Gastroesophageal sphincter (tissue), 4 donors: ENCODE measurements around the gene SYTL2. TPM values are rescaled to one million over a fixed set of nuclear protein-coding genes. Genes with fewer than 3 reads are reported as not detected.

Source experiments
- ATAC-seq: fragments of 150-250 bp; one replicate; pipeline ENCODE4 v1.9.1; 2016; ENCODE audit warnings: mild to moderate bottlenecking, moderate library complexity
- H3K27ac ChIP-seq, 4 donors: fragments of 200-600 bp; sonication (generic) in 3 of 4; 1 replicate in 3 of 4; 2 replicates in 1 of 4; pipeline ENCODE4 v1.5.1; 2016 to 2019
- H3K27me3 ChIP-seq: fragments of 200-600 bp; sonication (generic); one replicate; pipeline ENCODE4 v1.5.1; 2019
- H3K36me3 ChIP-seq, 2 donors: fragments of 200-600 bp; sonication (generic); one replicate each; pipeline ENCODE4 v1.5.1; 2019; ENCODE audit warnings: control low read depth in 1 of 2
- H3K4me1 ChIP-seq, 3 donors: fragments of 200-600 bp; sonication (generic); 1 replicate in 2 of 3; 2 replicates in 1 of 3; pipeline ENCODE4 v1.5.1; 2016 to 2019; ENCODE audit warnings: control low read depth in 2 of 3
- H3K4me3 ChIP-seq, 2 donors: fragments of 200-600 bp; sonication (generic); one replicate each; pipeline ENCODE4 v1.5.1; 2019; ENCODE audit warnings: mild to moderate bottlenecking in 1 of 2, moderate library complexity in 1 of 2
- H3K9me3 ChIP-seq, 3 donors: fragments of 200-600 bp; sonication (generic); one replicate each; pipeline ENCODE4 v1.5.1; 2017 to 2019; ENCODE audit warnings: control low read depth in 2 of 3
- EP300 ChIP-seq: sonication (generic); formaldehyde crosslinking; IDR thresholded peaks from one replicate; pipeline ENCODE4 v1.6.1; 2017; ENCODE audit warnings: antibody characterized with exemption, mild to moderate bottlenecking
- POLR2A ChIP-seq, 2 donors: fragments of 450-650 bp; IDR thresholded peaks; one replicate each; pipeline ENCODE4 v1.6.1; 2017; ENCODE audit warnings: antibody characterized with exemption in 2 of 2, mild to moderate bottlenecking in 2 of 2, moderate library complexity in 1 of 2
- POLR2AphosphoS5 ChIP-seq: sonication (generic); formaldehyde crosslinking; IDR thresholded peaks from one replicate; pipeline ENCODE4 v1.6.1; 2017; ENCODE audit warnings: antibody characterized with exemption
- WGBS, 2 donors: methylation state at CpG; one replicate each; pipeline ENCODE4 v1.1.5; 2018; ENCODE audit warnings: low coverage in 1 of 2; 5-methylcytosine and 5-hydroxymethylcytosine counted together
- total RNA-seq, 4 donors: library from RNA; depleted of rRNA; stranded (reverse); fragments of >200 nt; gene quantifications; one replicate each; pipeline ENCODE4 v1.1.0, GENCODE V29; 2016
- TF ChIP-seq, protein P1 (sequence below), 4 experiments: fragments of 200-600 bp in 2 of 4; fragments of 450-650 bp in 2 of 4; sonication (generic) in 1 of 4; IDR thresholded peaks; one replicate each; pipeline ENCODE4 v1.5.1; 2017 to 2019; ENCODE audit warnings: antibody characterized with exemption in 4 of 4, mild to moderate bottlenecking in 2 of 4, moderate library complexity in 2 of 4

SYTL2 gene
- total RNA-seq, 4 donors from 2014 or later = 4.7 to 23.6 (median 8.4) TPM

DNA sequence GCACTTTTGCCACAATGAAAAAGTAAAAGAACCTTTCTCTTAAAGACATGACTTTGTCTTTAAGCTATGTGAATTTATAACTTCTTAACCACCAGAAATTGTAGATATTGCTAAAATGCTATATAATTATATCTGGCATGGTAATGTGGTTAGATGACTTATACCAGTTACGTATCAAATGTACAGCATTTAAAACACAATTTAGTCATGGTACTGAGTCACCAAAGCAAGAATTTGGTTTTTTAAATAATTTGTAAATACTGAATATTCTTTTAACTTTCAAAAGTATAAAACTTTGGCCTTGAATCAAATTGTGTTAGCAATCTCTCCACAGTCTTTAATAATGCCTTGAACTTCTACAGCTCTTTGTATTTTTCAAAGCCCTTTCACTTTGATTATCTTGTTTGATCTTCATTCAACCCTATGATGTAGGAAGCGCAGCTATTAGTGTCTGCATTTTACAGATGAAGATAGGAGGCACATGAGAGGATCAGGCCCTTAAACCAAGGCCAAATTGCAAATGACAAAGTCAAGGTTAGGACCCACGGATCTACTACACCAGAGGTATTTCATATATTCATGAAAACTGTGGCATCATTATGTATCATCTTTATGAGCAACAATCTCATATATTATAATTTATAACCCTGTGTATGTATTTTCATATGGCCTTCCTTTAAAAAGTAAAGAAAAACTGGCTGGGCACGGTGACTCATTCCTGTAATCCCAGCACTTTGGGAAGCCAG, 4.4 kb upstream of the SYTL2 start:
- WGBS, 2 donors = 91 to 92% methylated on average over 2 to 4 of the region's 4 CpGs
- no peak for TF ChIP-seq EP300
- TF ChIP-seq, protein P1, sequence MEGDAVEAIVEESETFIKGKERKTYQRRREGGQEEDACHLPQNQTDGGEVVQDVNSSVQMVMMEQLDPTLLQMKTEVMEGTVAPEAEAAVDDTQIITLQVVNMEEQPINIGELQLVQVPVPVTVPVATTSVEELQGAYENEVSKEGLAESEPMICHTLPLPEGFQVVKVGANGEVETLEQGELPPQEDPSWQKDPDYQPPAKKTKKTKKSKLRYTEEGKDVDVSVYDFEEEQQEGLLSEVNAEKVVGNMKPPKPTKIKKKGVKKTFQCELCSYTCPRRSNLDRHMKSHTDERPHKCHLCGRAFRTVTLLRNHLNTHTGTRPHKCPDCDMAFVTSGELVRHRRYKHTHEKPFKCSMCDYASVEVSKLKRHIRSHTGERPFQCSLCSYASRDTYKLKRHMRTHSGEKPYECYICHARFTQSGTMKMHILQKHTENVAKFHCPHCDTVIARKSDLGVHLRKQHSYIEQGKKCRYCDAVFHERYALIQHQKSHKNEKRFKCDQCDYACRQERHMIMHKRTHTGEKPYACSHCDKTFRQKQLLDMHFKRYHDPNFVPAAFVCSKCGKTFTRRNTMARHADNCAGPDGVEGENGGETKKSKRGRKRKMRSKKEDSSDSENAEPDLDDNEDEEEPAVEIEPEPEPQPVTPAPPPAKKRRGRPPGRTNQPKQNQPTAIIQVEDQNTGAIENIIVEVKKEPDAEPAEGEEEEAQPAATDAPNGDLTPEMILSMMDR (IDR thresholded peaks at IDR 0.05) = no peak
- no peak for TF ChIP-seq POLR2A (IDR thresholded peaks at IDR 0.05)
- no peak for TF ChIP-seq POLR2AphosphoS5
- Histone ChIP-seq H3K4me1 (peaks cover 0 to 11% (median 2%) of the 10 kb centered on the region in 3 donors), H3K27me3 (no peaks in the 10 kb centered on the region), H3K9me3 (no peaks in the 10 kb centered on the region), H3K27ac (no peak overlapping the region), H3K36me3 (no peaks in the 10 kb centered on the region), H3K4me3 (no peak overlapping the region)
- ATAC-seq = no peak

DNA sequence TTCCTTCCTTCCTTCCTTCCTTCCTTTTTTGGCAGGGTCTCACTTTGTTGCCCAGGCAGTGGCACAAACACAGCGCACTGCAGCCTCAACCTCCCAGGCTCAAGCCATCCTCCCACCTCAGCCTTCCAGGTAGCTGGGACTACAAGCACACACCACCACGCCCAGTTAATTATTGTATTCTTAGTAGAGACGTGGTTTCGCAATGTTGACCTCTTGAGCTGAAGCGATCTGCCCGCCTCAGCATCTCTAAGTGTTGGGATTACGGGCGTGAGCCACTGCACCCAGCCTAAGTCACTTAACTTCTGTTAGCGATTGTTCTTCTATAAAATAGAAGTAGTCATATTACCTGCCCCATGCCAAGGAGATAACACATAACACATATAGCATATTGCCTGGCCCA, 2.8 kb upstream of the SYTL2 start:
- TF ChIP-seq, protein P1 (IDR thresholded peaks at IDR 0.05) = no peak
- TF ChIP-seq EP300 (no peak), POLR2AphosphoS5 (no peak), POLR2A (IDR thresholded peaks at IDR 0.05) (no peak)
- no peak overlapping the region for H3K4me3 ChIP-seq
- H3K4me1 ChIP-seq = peaks cover 0 to 17% (median 5%) of the 10 kb centered on the region in 3 donors
- H3K27me3 ChIP-seq = no peaks in the 10 kb centered on the region
- H3K27ac ChIP-seq = no peak overlapping the region
- no peaks in the 10 kb centered on the region for H3K36me3 ChIP-seq
- WGBS, 2 donors = 97 to 100% methylated on average over 4 to 8 of the region's 9 CpGs
- no peak for ATAC-seq
- H3K9me3 ChIP-seq = no peaks in the 10 kb centered on the region

DNA sequence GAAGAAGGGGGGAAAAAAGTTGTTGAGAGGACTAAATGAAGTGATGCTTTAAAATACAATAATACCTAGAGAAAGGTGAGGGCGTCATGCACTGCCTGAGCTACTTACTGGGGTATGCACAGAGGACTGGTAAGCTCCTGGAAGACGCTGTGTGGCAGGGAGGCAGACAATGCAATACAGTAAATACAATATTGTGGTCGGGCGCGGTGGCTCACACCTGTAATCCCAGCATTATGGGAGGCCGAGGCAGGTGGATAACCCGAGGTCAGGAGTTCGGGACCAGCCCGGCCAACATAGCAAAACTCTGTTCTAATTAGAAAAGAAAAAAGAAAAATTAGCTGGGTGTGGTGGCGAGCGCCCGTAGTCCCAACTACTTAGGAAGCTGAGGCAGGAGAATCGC, 683 bp upstream of the SYTL2 start:
- no peaks in the 10 kb centered on the region for H3K36me3 ChIP-seq
- WGBS, 2 donors = 75 to 82% methylated on average over 8 to 13 of the region's 13 CpGs
- TF ChIP-seq POLR2AphosphoS5 (no peak), POLR2A (IDR thresholded peaks at IDR 0.05) (no peak), EP300 (no peak)
- TF ChIP-seq, protein P1 (IDR thresholded peaks at IDR 0.05) = no peak
- no peak for ATAC-seq
- H3K27ac ChIP-seq = peak overlapping the region in 1 of 4 donors; percentile 64
- no peaks in the 10 kb centered on the region for H3K27me3 ChIP-seq
- peaks cover 0 to 17% (median 5%) of the 10 kb centered on the region in 3 donors for H3K4me1 ChIP-seq
- peak overlapping the region; percentile 61 to 67 for H3K4me3 ChIP-seq
- H3K9me3 ChIP-seq = no peaks in the 10 kb centered on the region

DNA sequence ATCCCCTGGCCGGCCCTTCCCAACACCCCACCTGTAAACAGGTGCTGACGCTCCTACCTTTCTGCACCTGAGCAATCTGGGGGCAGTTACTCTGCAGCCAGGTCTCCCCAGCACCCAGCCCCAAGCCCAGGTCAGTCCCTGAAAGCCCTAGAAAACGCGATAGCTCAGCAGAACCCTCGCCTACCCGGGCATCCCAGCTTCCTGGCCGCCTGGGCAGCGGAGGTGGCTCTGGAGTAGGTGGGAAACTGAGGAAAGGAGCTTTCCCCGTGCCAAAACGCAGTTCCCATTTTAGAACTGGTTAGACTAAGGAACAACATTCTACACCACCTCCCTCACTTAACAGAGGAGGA, 445 bp downstream of the SYTL2 start:
- H3K4me1 ChIP-seq = peaks cover 0 to 17% (median 5%) of the 10 kb centered on the region in 3 donors
- 0% methylated on average over 1 to 2 of the region's 10 CpGs for WGBS, 2 donors
- TF ChIP-seq POLR2A (IDR thresholded peaks at IDR 0.05) = no peak
- TF ChIP-seq EP300 = no peak
- no peak for TF ChIP-seq POLR2AphosphoS5
- TF ChIP-seq, protein P1 (IDR thresholded peaks at IDR 0.05) = no peak

DNA sequence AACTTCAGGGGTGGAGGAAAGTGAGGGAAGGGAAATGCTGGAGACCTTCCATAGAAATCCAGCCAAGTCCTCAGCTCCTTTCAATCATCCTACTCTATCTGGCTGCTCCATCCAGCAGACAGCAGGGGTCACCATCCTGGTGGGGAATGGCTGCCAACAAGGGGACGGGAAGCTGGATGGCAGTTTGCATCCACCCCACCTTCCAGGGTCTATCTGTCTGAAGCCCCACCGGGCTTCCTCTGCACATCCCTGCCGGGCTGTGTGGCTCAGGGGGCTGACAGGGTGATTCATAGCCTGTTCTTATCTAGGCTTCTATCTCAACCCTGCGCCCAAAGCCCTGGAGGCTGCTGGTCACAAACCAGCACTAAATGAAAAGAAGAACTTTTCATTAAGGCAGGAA, 1.1 kb downstream of the SYTL2 start:
- Histone ChIP-seq H3K36me3 (no peaks in the 10 kb centered on the region), H3K4me3 (peak overlapping the region in 1 of 2 donors; percentile 61), H3K27me3 (no peaks in the 10 kb centered on the region), H3K4me1 (peaks cover 0 to 17% (median 5%) of the 10 kb centered on the region in 3 donors), H3K9me3 (no peaks in the 10 kb centered on the region), H3K27ac (peak overlapping the region in 1 of 4 donors; percentile 64)
- TF ChIP-seq, protein P1 (IDR thresholded peaks at IDR 0.05) = no peak
- 60% methylated on average over 3 of the region's 4 CpGs; no CpG with 5 or more reads in 1 of the 2 donors for WGBS, 2 donors
- ATAC-seq = no peak

More for the DNA sequence above, 445 bp downstream of the SYTL2 start:
- no peaks in the 10 kb centered on the region for H3K36me3 ChIP-seq
- H3K27me3 ChIP-seq = no peaks in the 10 kb centered on the region
- ATAC-seq = no peak
- H3K4me3 ChIP-seq = peak overlapping the region; percentile 61 to 67
- H3K27ac ChIP-seq = peak overlapping the region in 3 of 4 donors; percentile 16 to 64 (median 18)
- no peaks in the 10 kb centered on the region for H3K9me3 ChIP-seq
